Measurements from ENCODE around the gene COBL.

DNA sequence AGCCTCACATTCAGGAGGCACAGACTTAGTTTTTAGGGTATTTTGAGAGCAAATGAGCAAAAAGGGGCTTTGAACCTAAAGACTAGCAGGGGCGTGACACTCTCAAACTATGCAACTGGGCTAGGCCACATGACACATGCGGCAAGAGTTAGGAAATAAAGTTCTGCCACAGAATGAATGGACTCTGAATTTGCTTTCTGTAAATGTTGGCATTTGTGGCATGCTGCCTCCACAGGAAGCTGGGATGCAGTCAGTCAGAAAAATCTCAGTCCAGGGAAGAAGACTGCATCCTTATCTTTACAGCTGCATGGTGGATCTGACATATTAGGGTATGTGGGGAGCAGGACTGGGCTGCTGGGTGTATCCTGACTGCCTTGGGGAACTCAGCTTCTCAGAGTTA, 181.0 kb downstream of the COBL start:
- TF ChIP-seq EZH2 (IDR thresholded peaks at IDR 0.05; ENCODE audit: low read length) = no peak
- TF ChIP-seq, protein P1, sequence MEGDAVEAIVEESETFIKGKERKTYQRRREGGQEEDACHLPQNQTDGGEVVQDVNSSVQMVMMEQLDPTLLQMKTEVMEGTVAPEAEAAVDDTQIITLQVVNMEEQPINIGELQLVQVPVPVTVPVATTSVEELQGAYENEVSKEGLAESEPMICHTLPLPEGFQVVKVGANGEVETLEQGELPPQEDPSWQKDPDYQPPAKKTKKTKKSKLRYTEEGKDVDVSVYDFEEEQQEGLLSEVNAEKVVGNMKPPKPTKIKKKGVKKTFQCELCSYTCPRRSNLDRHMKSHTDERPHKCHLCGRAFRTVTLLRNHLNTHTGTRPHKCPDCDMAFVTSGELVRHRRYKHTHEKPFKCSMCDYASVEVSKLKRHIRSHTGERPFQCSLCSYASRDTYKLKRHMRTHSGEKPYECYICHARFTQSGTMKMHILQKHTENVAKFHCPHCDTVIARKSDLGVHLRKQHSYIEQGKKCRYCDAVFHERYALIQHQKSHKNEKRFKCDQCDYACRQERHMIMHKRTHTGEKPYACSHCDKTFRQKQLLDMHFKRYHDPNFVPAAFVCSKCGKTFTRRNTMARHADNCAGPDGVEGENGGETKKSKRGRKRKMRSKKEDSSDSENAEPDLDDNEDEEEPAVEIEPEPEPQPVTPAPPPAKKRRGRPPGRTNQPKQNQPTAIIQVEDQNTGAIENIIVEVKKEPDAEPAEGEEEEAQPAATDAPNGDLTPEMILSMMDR (optimal IDR thresholded peaks at IDR 0.05 in 1 of 3, IDR thresholded peaks at IDR 0.05 in 1 of 3, conservative IDR thresholded peaks at IDR 0.05 in 1 of 3; ENCODE audit: extremely low read depth in 1 of 3, insufficient read depth in 2 of 3, low read length in 3 of 3) = no peak
